GM12878 (cell line): ENCODE results near the gene SLC23A2. TPM values are rescaled to one million over a fixed set of nuclear protein-coding genes. Genes with fewer than 3 reads are reported as not detected.

ENCODE experiments used
- ATAC-seq: fragments of 200-7000 bp; cut with Tn5 transposase; 3 replicates; pipeline ENCODE4 v1.9.1; 2020; ENCODE audit warnings: mild to moderate bottlenecking, moderate library complexity
- BruUV-seq: library from RNA; stranded (reverse); fragments of 400-500 nt; replicated peaks from 2 replicates; lab custom pipeline; 2021; lab: Mats Ljungman, UMichigan
- CTCF ChIA-PET: fragments of 300-600 bp; sonication (Branson Sonifier 250); formaldehyde crosslinking; extraction: SDS; loops from one replicate; lab custom pipeline; 2021; ENCODE audit warnings: inconsistent platforms; lab: Yijun Ruan, JAX
- POLR2A ChIA-PET: fragments of 350-600 bp; formaldehyde crosslinking; extraction: SDS; loops from one replicate; lab custom pipeline; 2021; ENCODE audit warnings: inconsistent platforms; lab: Charles Lee
- RAD21 ChIA-PET: fragments of 300-600 bp; sonication (Branson Sonifier 250); formaldehyde crosslinking; loops from one replicate; lab custom pipeline; 2023; ENCODE audit warnings: antibody characterized with exemption; ENCODE audit not compliant: unreplicated experiment; lab: Charles Lee
- SMC1A ChIA-PET: fragments of 300-600 bp; sonication (Branson Sonifier 250); formaldehyde crosslinking; loops from one replicate; lab custom pipeline; 2023; ENCODE audit not compliant: unreplicated experiment, uncharacterized antibody; lab: Charles Lee
- DNase-seq: peaks from one replicate; pipeline ENCODE4 v3.0.0-alpha.2; 2011; ENCODE audit warnings: low read depth, low spot score
- FAIRE-seq: peaks from 3 replicates; lab custom pipeline; 2011; peaks lifted over from hg19 to GRCh38; lab: Jason Lieb, UNC
- H2AFZ ChIP-seq: 2 replicates; pipeline ENCODE4 v1.6.0; 2011; ENCODE audit warnings: low read depth, low read length, control low read depth; ENCODE audit not compliant: control insufficient read depth
- H3K27ac ChIP-seq: 2 replicates; pipeline ENCODE4 v1.5.1; 2011; ENCODE audit warnings: control low read depth; ENCODE audit not compliant: control insufficient read depth, insufficient read depth
- H3K27me3 ChIP-seq, 2 experiments: replicated peaks in 1 of 2; 2 replicates each; pipeline versions ENCODE4 v1.6.0 to v1.6.1; 2011; ENCODE audit warnings: low read length in 1 of 2; ENCODE audit not compliant: control insufficient read depth in 2 of 2, insufficient read depth in 2 of 2
- H3K36me3 ChIP-seq, 2 experiments: 2 replicates each; pipeline ENCODE4 v1.5.1; 2011; ENCODE audit warnings: low read length in 1 of 2; ENCODE audit not compliant: control insufficient read depth in 2 of 2, insufficient read depth in 2 of 2
- H3K4me1 ChIP-seq: 2 replicates; pipeline ENCODE4 v1.6.1; 2011; ENCODE audit warnings: mild to moderate bottlenecking, low read length, moderate library complexity, mixed read lengths; ENCODE audit not compliant: control insufficient read depth, insufficient read depth
- H3K4me2 ChIP-seq: 2 replicates; pipeline ENCODE4 v1.6.0; 2011; ENCODE audit warnings: control low read depth; ENCODE audit not compliant: control insufficient read depth, insufficient read depth
- H3K4me3 ChIP-seq: fragments of 200-600 bp; sonication (generic); 2 replicates; pipeline ENCODE4 v1.5.1; 2016
- H3K79me2 ChIP-seq: 2 replicates; pipeline ENCODE4 v1.6.0; 2011; ENCODE audit warnings: low read length; ENCODE audit not compliant: control insufficient read depth, insufficient read depth
- H3K9ac ChIP-seq: 2 replicates; pipeline ENCODE4 v1.8.0; 2011; ENCODE audit warnings: low read length, control low read depth, mixed read lengths; ENCODE audit not compliant: control insufficient read depth, insufficient read depth
- H3K9me3 ChIP-seq: replicated peaks from 3 replicates; pipeline ENCODE4 v1.5.1; 2011; ENCODE audit warnings: mild to moderate bottlenecking, low read length; ENCODE audit not compliant: control insufficient read depth, insufficient read depth
- H4K20me1 ChIP-seq: 2 replicates; pipeline ENCODE4 v1.6.0; 2011; ENCODE audit not compliant: control insufficient read depth, insufficient read depth
- EED ChIP-seq: sonication (generic); IDR thresholded peaks from 2 replicates; pipeline ENCODE4 v1.6.1; 2016; ENCODE audit warnings: antibody characterized with exemption, low read depth
- FOS ChIP-seq: IDR thresholded peaks from 3 replicates; pipeline ENCODE4 v1.6.1; 2011; ENCODE audit warnings: borderline replicate concordance; ENCODE audit not compliant: insufficient read length; ENCODE audit errors: extremely low read depth
- HDAC2 ChIP-seq: fragments of 200-600 bp; sonication (generic); IDR thresholded peaks from 2 replicates; pipeline ENCODE4 v1.6.1; 2017
- PAX5 ChIP-seq: IDR thresholded peaks from 2 replicates; pipeline ENCODE4 v1.6.1; 2011; ENCODE audit warnings: low read depth, low read length, borderline replicate concordance
- POLR2A ChIP-seq: IDR thresholded peaks from 2 replicates; pipeline ENCODE4 v1.6.1; 2011; ENCODE audit warnings: low read depth, mild to moderate bottlenecking, low read length
- SMAD1 ChIP-seq: fragments of 450-650 bp; IDR thresholded peaks from 2 replicates; pipeline ENCODE4 v1.6.1; 2018; ENCODE audit warnings: mild to moderate bottlenecking, low read depth; ENCODE audit not compliant: partially characterized antibody
- SMARCA5 ChIP-seq: fragments of 450-650 bp; IDR thresholded peaks from 2 replicates; pipeline ENCODE4 v1.6.1; 2017; ENCODE audit warnings: mild to moderate bottlenecking
- WGBS: methylation state at CpG from one replicate; pipeline ENCODE4 v1.1.6; 2016; ENCODE audit warnings: low lambda C conversion rate; ENCODE audit not compliant: insufficient replicate concordance, insufficient coverage; ENCODE audit errors: missing lambda C conversion rate; 5-methylcytosine and 5-hydroxymethylcytosine counted together
- in situ Hi-C: fragments of 300-500 bp; cut with MboI; formaldehyde crosslinking; loops from 9 replicates; pipeline ENCODE4 v1.14.3; 2018; ENCODE audit warnings: mixed read lengths
- intact Hi-C: fragments of 100-400 bp; cut with micrococcal nuclease; formaldehyde crosslinking; loops from one replicate; pipeline ENCODE4 v1.14.2; 2022; ENCODE audit not compliant: unreplicated experiment
- polyA plus RNA-seq, 11 experiments: library from polyadenylated mRNA; depleted of rRNA in 4 of 11; unstranded in 6 of 11; stranded (reverse) in 5 of 11; fragments of >200 nt; fragmentation: Nextera tagmentation in 4 of 11; fragmentation: Illumina TruSeq in 1 of 11; extraction: Ambion mirVana in 4 of 11; extraction: Trizol in 1 of 11; gene quantifications; 1 replicate in 1 of 11; 2 replicates in 10 of 11; pipeline versions ENCODE4 v1.2.1 to v1.2.3, GENCODE V29; 2011 to 2016; ENCODE audit warnings: inconsistent platforms in 2 of 11, missing spikeins in 2 of 11, low read depth in 1 of 11
- total RNA-seq, 4 experiments: library from RNA; depleted of rRNA in 3 of 4; stranded (reverse); fragments of >200 nt in 3 of 4; fragmentation: Illumina TruSeq in 1 of 4; extraction: Trizol in 1 of 4; gene quantifications; 2 replicates each; pipeline versions ENCODE4 v1.2.1 to v1.2.3, GENCODE V29; 2013 to 2021
- TF ChIP-seq, protein P1 (sequence below): fragments of 450-650 bp; IDR thresholded peaks from 2 replicates; pipeline ENCODE4 v1.6.1; 2018; ENCODE audit warnings: borderline replicate concordance, mild to moderate bottlenecking; ENCODE audit not compliant: partially characterized antibody
- TF ChIP-seq, protein P2 (sequence below): fragments of 450-650 bp; IDR thresholded peaks from 2 replicates; pipeline ENCODE4 v1.6.1; 2017; ENCODE audit warnings: antibody characterized with exemption, mild to moderate bottlenecking, moderate library complexity
- TF ChIP-seq, protein P3 (sequence below): IDR thresholded peaks from 2 replicates; pipeline ENCODE4 v1.6.1; 2012; ENCODE audit warnings: low read depth, low read length, improper control_type of control experiment
- TF ChIP-seq, protein P4 (sequence below): fragments of 450-650 bp; IDR thresholded peaks from 2 replicates; pipeline ENCODE4 v1.6.1; 2016; ENCODE audit warnings: mild to moderate bottlenecking

The SLC23A2 gene
- total and polyA plus RNA-seq, 10 of the 15 experiments (the other 5 are each of a cell fraction or from before 2014, with no cell fraction given) = 4.4 to 56.1 (median 35.5) TPM

DNA sequence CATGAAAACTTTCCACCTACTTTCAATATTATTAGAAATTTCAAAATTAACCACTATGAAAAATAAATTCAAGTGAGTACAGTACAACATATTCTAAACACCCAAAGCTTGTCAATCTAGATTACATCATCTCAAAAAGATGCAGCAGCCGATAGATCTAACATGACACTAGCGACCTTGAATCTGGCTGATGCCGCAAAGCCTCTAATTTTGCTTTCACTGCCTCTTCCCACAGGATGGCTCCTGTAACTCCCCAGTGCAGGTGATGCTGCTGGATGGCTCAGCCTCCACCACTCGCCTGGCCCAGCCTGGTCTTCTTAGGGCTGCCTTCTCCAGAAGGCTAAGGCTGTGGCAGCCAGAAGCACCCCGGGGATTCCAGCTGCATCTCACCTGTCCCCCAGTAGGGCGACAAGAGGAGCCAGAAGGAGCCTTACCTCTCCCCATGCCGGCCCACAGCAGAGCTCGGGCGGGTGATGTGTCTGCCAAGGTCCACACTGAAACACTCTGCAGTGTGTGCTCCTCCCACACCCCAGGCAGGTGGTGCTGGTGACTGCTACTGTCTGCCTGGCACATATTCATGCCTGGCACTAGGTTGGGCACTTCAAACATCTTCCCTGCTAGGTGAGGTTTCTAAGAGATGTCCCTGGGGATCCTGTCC, 82.1 kb downstream of the SLC23A2 start:
- TF ChIP-seq HDAC2 (no peak), EED (no peak), SMAD1 (no peak), FOS (no peak), PAX5 (no peak), POLR2A (no peak), SMARCA5 (no peak)
- TF ChIP-seq, protein P1, sequence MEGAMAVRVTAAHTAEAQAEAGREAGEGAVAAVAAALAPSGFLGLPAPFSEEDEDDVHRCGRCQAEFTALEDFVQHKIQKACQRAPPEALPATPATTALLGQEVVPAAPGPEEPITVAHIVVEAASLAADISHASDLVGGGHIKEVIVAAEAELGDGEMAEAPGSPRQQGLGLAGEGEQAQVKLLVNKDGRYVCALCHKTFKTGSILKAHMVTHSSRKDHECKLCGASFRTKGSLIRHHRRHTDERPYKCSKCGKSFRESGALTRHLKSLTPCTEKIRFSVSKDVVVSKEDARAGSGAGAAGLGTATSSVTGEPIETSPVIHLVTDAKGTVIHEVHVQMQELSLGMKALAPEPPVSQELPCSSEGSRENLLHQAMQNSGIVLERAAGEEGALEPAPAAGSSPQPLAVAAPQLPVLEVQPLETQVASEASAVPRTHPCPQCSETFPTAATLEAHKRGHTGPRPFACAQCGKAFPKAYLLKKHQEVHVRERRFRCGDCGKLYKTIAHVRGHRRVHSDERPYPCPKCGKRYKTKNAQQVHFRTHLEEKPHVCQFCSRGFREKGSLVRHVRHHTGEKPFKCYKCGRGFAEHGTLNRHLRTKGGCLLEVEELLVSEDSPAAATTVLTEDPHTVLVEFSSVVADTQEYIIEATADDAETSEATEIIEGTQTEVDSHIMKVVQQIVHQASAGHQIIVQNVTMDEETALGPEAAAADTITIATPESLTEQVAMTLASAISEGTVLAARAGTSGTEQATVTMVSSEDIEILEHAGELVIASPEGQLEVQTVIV = no peak
- TF ChIP-seq, protein P2, sequence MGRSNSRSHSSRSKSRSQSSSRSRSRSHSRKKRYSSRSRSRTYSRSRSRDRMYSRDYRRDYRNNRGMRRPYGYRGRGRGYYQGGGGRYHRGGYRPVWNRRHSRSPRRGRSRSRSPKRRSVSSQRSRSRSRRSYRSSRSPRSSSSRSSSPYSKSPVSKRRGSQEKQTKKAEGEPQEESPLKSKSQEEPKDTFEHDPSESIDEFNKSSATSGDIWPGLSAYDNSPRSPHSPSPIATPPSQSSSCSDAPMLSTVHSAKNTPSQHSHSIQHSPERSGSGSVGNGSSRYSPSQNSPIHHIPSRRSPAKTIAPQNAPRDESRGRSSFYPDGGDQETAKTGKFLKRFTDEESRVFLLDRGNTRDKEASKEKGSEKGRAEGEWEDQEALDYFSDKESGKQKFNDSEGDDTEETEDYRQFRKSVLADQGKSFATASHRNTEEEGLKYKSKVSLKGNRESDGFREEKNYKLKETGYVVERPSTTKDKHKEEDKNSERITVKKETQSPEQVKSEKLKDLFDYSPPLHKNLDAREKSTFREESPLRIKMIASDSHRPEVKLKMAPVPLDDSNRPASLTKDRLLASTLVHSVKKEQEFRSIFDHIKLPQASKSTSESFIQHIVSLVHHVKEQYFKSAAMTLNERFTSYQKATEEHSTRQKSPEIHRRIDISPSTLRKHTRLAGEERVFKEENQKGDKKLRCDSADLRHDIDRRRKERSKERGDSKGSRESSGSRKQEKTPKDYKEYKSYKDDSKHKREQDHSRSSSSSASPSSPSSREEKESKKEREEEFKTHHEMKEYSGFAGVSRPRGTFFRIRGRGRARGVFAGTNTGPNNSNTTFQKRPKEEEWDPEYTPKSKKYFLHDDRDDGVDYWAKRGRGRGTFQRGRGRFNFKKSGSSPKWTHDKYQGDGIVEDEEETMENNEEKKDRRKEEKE = no peak
- TF ChIP-seq, protein P3, sequence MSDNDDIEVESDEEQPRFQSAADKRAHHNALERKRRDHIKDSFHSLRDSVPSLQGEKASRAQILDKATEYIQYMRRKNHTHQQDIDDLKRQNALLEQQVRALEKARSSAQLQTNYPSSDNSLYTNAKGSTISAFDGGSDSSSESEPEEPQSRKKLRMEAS = no peak
- TF ChIP-seq, protein P4, sequence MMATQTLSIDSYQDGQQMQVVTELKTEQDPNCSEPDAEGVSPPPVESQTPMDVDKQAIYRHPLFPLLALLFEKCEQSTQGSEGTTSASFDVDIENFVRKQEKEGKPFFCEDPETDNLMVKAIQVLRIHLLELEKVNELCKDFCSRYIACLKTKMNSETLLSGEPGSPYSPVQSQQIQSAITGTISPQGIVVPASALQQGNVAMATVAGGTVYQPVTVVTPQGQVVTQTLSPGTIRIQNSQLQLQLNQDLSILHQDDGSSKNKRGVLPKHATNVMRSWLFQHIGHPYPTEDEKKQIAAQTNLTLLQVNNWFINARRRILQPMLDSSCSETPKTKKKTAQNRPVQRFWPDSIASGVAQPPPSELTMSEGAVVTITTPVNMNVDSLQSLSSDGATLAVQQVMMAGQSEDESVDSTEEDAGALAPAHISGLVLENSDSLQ = no peak

More for the DNA sequence above, 82.1 kb downstream of the SLC23A2 start:
- peaks cover 0 to 8% of the 10 kb centered on the region in 2 experiments; a peak in 2 of 4 replicates for H3K36me3 ChIP-seq
- WGBS = 86% methylated on average over 9 of the region's 9 CpGs
- ChIA-PET SMC1A (interaction anchor here (1.0 to 3.5 kb wide), 3 partner anchors 11 to 182 kb away, joined by 3 to 10 read pairs (median 9); no protein-coding TSS in a partner anchor), POLR2A (interaction anchor here (0.6 kb wide), 1 partner anchor 50 kb away, joined by 5 read pairs; no protein-coding TSS in a partner anchor), RAD21 (no interaction called here), CTCF (interaction anchor here (1.5 to 2.8 kb wide), 3 partner anchors 14 to 181 kb away, joined by 4 to 19 read pairs (median 8); no protein-coding TSS in a partner anchor)
- H3K27me3 ChIP-seq = no peaks in the 10 kb centered on the region
- no TSS peak for BruUV-seq
- H4K20me1 ChIP-seq = no peaks in the 10 kb centered on the region
- H3K9me3 ChIP-seq = no peaks in the 10 kb centered on the region
- no peak for FAIRE-seq
- no peak for DNase-seq
- no peaks in the 10 kb centered on the region for H3K4me1 ChIP-seq
- intact Hi-C loops (no loop called here), in situ Hi-C loops (no loop called here)
- no peak overlapping the region for H3K4me3 ChIP-seq
- no peak for ATAC-seq
- H2AFZ ChIP-seq = no peak overlapping the region
- no peak overlapping the region for H3K27ac ChIP-seq
- H3K9ac ChIP-seq = no peak overlapping the region
- H3K79me2 ChIP-seq = no peaks in the 10 kb centered on the region
- no peak overlapping the region for H3K4me2 ChIP-seq
